GM23248 (cell line): ENCODE measurements around the gene KCNC2. TPM values are rescaled to one million over a fixed set of nuclear protein-coding genes. Genes with fewer than 3 reads are reported as not detected.

Experiments used
- DNase-seq: peaks from one replicate; pipeline ENCODE4 v3.0.0-alpha.2; 2015
- H2AFZ ChIP-seq: fragments of 200-600 bp; sonication (generic); 2 replicates; pipeline ENCODE4 v1.6.1; 2016; ENCODE audit warnings: antibody characterized with exemption
- H3F3A ChIP-seq: fragments of 200-600 bp; sonication (generic); 2 replicates; pipeline ENCODE4 v1.6.1; 2016; ENCODE audit warnings: mild to moderate bottlenecking, antibody characterized with exemption, mixed run types; ENCODE audit not compliant: insufficient read depth
- H3K27ac ChIP-seq: fragments of 200-600 bp; sonication (generic); 2 replicates; pipeline ENCODE4 v1.5.1; 2016; ENCODE audit warnings: mild to moderate bottlenecking
- H3K27me3 ChIP-seq: fragments of 200-600 bp; sonication (generic); replicated peaks from 2 replicates; pipeline ENCODE4 v1.6.1; 2016; ENCODE audit warnings: mild to moderate bottlenecking; ENCODE audit not compliant: insufficient read depth
- H3K36me3 ChIP-seq: fragments of 200-600 bp; sonication (generic); 2 replicates; pipeline ENCODE4 v1.6.1; 2016; ENCODE audit warnings: low read depth, mild to moderate bottlenecking
- H3K4me1 ChIP-seq: fragments of 200-600 bp; sonication (generic); 2 replicates; pipeline ENCODE4 v1.6.1; 2016; ENCODE audit warnings: mild to moderate bottlenecking; ENCODE audit not compliant: insufficient read depth
- H3K4me2 ChIP-seq: fragments of 200-600 bp; sonication (generic); one replicate; pipeline ENCODE4 v1.6.1; 2016; ENCODE audit warnings: mild to moderate bottlenecking; ENCODE audit not compliant: unreplicated experiment
- H3K4me3 ChIP-seq: fragments of 200-600 bp; sonication (generic); 2 replicates; pipeline ENCODE4 v1.5.1; 2016; ENCODE audit warnings: mild to moderate bottlenecking
- H3K79me2 ChIP-seq: fragments of 200-600 bp; sonication (generic); 2 replicates; pipeline ENCODE4 v1.6.1; 2016; ENCODE audit warnings: mild to moderate bottlenecking; ENCODE audit not compliant: insufficient read depth
- H3K9ac ChIP-seq: fragments of 200-600 bp; sonication (generic); 2 replicates; pipeline ENCODE4 v1.6.1; 2016; ENCODE audit warnings: mild to moderate bottlenecking
- H3K9me2 ChIP-seq: fragments of 200-600 bp; sonication (generic); 2 replicates; pipeline ENCODE4 v1.6.1; 2016; ENCODE audit warnings: mixed run types, mild to moderate bottlenecking, moderate library complexity; ENCODE audit not compliant: insufficient read depth
- H3K9me3 ChIP-seq: fragments of 200-600 bp; sonication (generic); one replicate; pipeline ENCODE4 v1.6.1; 2017; ENCODE audit warnings: low read depth
- H4K20me1 ChIP-seq: fragments of 200-600 bp; sonication (generic); 2 replicates; pipeline ENCODE4 v1.6.0; 2016; ENCODE audit not compliant: insufficient read depth
- EZH2 ChIP-seq: fragments of 200-600 bp; sonication (generic); IDR thresholded peaks from 2 replicates; pipeline ENCODE4 v1.6.1; 2018; ENCODE audit warnings: antibody characterized with exemption, mild to moderate bottlenecking; ENCODE audit not compliant: insufficient read depth, poor library complexity, severe bottlenecking
- EZH2phosphoT487 ChIP-seq: fragments of 200-600 bp; sonication (generic); IDR thresholded peaks from 2 replicates; pipeline ENCODE4 v1.6.1; 2018; ENCODE audit warnings: antibody characterized with exemption, moderate library complexity, mild to moderate bottlenecking, low read depth; ENCODE audit not compliant: insufficient read depth
- WGBS, 2 experiments: methylation state at CpG; one replicate each; pipeline ENCODE4 v1.1.6; 2015 to 2017; ENCODE audit warnings: low lambda C conversion rate in 2 of 2, low coverage in 1 of 2; ENCODE audit errors: missing lambda C conversion rate in 2 of 2; 5-methylcytosine and 5-hydroxymethylcytosine counted together
- in situ Hi-C: fragments of 300-500 bp; cut with MboI; formaldehyde crosslinking; loops from 2 replicates; pipeline ENCODE4 v1.15.0; 2020
- polyA plus RNA-seq: library from polyadenylated mRNA; unstranded; fragments of >200 nt; fragmentation: Nextera tagmentation; extraction: Ambion mirVana; gene quantifications from 2 replicates; pipeline ENCODE4 v1.2.1, GENCODE V29; 2016
- total RNA-seq: library from RNA; depleted of rRNA; stranded (reverse); fragments of >200 nt; shearing (Covaris generic); gene quantifications from 2 replicates; pipeline ENCODE4 v1.2.3, GENCODE V29; 2014; rRNA removed

KCNC2 gene
- total and polyA plus RNA-seq, 2 experiments from 2014 or later: not detected

GRCh38 chr12:74999474-74999873 lies 210.2 kb downstream of the KCNC2 start:
- Histone ChIP-seq H3K4me1 (no peaks in the 10 kb centered on the region), H2AFZ (no peak overlapping the region), H3K4me2 (no peak overlapping the region), H3K9me2 (no peaks in the 10 kb centered on the region), H3K4me3 (no peak overlapping the region), H3F3A (no peaks in the 10 kb centered on the region), H3K9me3 (no peaks in the 10 kb centered on the region), H3K79me2 (no peaks in the 10 kb centered on the region), H3K27ac (no peak overlapping the region), H4K20me1 (no peaks in the 10 kb centered on the region), H3K36me3 (no peaks in the 10 kb centered on the region), H3K9ac (no peak overlapping the region), H3K27me3 (no peaks in the 10 kb centered on the region)
- no peak for DNase-seq
- no peak for TF ChIP-seq EZH2
- no peak for TF ChIP-seq EZH2phosphoT487
- in situ Hi-C loops: no loop called here
- 16 to 18% methylated on average over 3 of the region's 3 CpGs for WGBS, 2 experiments

Other genes starting within 250 kb of the KCNC2 start
- 3.4 and 4.4 TPM in 2 replicates for gene CAPS2, start 120.5 kb upstream of the KCNC2 start, total RNA-seq
- gene CAPS2, start 120.5 kb upstream of the KCNC2 start, polyA plus RNA-seq: 1.3 and 1.5 TPM in 2 replicates
- gene GLIPR1L1, start 124.8 kb upstream of the KCNC2 start, total RNA-seq: not detected in 2 replicates
- gene GLIPR1L1, start 124.8 kb upstream of the KCNC2 start, polyA plus RNA-seq: not detected in 2 replicates
- 0.51 and 1.6 TPM in 2 replicates for gene GLIPR1L2, start 181.2 kb upstream of the KCNC2 start, total RNA-seq
- 2.1 and 2.3 TPM in 2 replicates for gene GLIPR1L2, start 181.2 kb upstream of the KCNC2 start, polyA plus RNA-seq